T-helper 2 cell (primary cell): ENCODE data around the gene SLC8A1.

Experiments used
- DNase-seq, 5 experiments: peaks; one replicate each; pipeline versions ENCODE4 v3.0.0 to v3.0.0-alpha.2; 2012 to 2022

SLC8A1 gene

GRCh38 chr2:40265602-40266001 is 186.3 kb downstream of the SLC8A1 start:
- DNase-seq: no peak

GRCh38 chr2:40261042-40261441 is 190.8 kb downstream of the SLC8A1 start:
- DNase-seq: no peak

- DNase-seq: no peak
Observed at GRCh38 chr2:40260437-40260836, 191.5 kb downstream of the SLC8A1 start.

GRCh38 chr2:40259900-40260299 is 192.0 kb downstream of the SLC8A1 start:
- DNase-seq: no peak

- no peak for DNase-seq
Observed at GRCh38 chr2:40258135-40258457, 193.8 kb downstream of the SLC8A1 start.

- DNase-seq: no peak
Observed at GRCh38 chr2:40257340-40258134, 194.4 kb downstream of the SLC8A1 start.

GRCh38 chr2:40256649-40257048 is 195.2 kb downstream of the SLC8A1 start:
- DNase-seq: no peak

- DNase-seq: no peak
Observed at GRCh38 chr2:40256008-40256407, 195.9 kb downstream of the SLC8A1 start.

GRCh38 chr2:40255103-40255502 is 196.8 kb downstream of the SLC8A1 start:
- DNase-seq: no peak

- no peak for DNase-seq
Observed at GRCh38 chr2:40254611-40255010, 197.3 kb downstream of the SLC8A1 start.

- no peak for DNase-seq
Observed at GRCh38 chr2:40251137-40251536, 200.8 kb downstream of the SLC8A1 start.

- no peak for DNase-seq
Observed at GRCh38 chr2:40249577-40249976, 202.3 kb downstream of the SLC8A1 start.

- no peak for DNase-seq
Observed at GRCh38 chr2:40248294-40248693, 203.6 kb downstream of the SLC8A1 start.

GRCh38 chr2:40244675-40245074 is 207.2 kb downstream of the SLC8A1 start:
- peak in 1 of 5 experiments; percentile 9 for DNase-seq

- no peak for DNase-seq
Observed at GRCh38 chr2:40244251-40244650, 207.6 kb downstream of the SLC8A1 start.

- DNase-seq: no peak
Observed at GRCh38 chr2:40243581-40244187, 208.2 kb downstream of the SLC8A1 start.

- DNase-seq: no peak
Observed at GRCh38 chr2:40242315-40242714, 209.6 kb downstream of the SLC8A1 start.

GRCh38 chr2:40240070-40240469 is 211.8 kb downstream of the SLC8A1 start:
- no peak for DNase-seq

- no peak for DNase-seq
Observed at GRCh38 chr2:40230707-40231432, 221.0 kb downstream of the SLC8A1 start.

- no peak for DNase-seq
Observed at GRCh38 chr2:40230186-40230585, 221.7 kb downstream of the SLC8A1 start.

- DNase-seq: no peak
Observed at GRCh38 chr2:40228310-40228709, 223.6 kb downstream of the SLC8A1 start.

GRCh38 chr2:40227210-40227609 is 224.7 kb downstream of the SLC8A1 start:
- no peak for DNase-seq

GRCh38 chr2:40226637-40227036 is 225.3 kb downstream of the SLC8A1 start:
- no peak for DNase-seq

GRCh38 chr2:40225670-40226210 is 226.2 kb downstream of the SLC8A1 start:
- no peak for DNase-seq
